Tibial nerve (tissue), 4 donors: Measurements from ENCODE around the gene FAM200B. TPM values are rescaled to one million over a fixed set of nuclear protein-coding genes. Genes with fewer than 3 reads are reported as not detected.
A peak's percentile ranks its signal among the peaks of the same experiment; 100 is the strongest.

Experiments
- DNase-seq, 2 donors: peaks; one replicate each; pipeline ENCODE4 v3.0.0-alpha.2; 2019; ENCODE audit warnings: low spot score in 2 of 2
- H3K27ac ChIP-seq, 4 donors: fragments of 200-600 bp; sonication (generic) in 3 of 4; one replicate each; pipeline ENCODE4 v1.5.1; 2017 to 2019; ENCODE audit warnings: mild to moderate bottlenecking in 1 of 4
- H3K27me3 ChIP-seq, 2 donors: fragments of 200-600 bp; sonication (generic) in 1 of 2; one replicate each; pipeline versions ENCODE4 v1.5.1 to v1.6.0; 2017 to 2019
- H3K36me3 ChIP-seq, 3 donors: fragments of 200-600 bp; sonication (generic); one replicate each; pipeline ENCODE4 v1.5.1; 2018 to 2019
- H3K4me1 ChIP-seq, 4 donors: fragments of 200-600 bp; sonication (generic) in 3 of 4; one replicate each; pipeline ENCODE4 v1.5.1; 2017 to 2019
- H3K4me3 ChIP-seq, 4 donors: fragments of 200-600 bp; sonication (generic) in 3 of 4; one replicate each; pipeline ENCODE4 v1.5.1; 2017 to 2019; ENCODE audit warnings: mild to moderate bottlenecking in 1 of 4, moderate library complexity in 1 of 4
- H3K9me3 ChIP-seq, 4 donors: fragments of 200-600 bp; sonication (generic) in 3 of 4; one replicate each; pipeline ENCODE4 v1.5.1; 2017 to 2019
- CTCF ChIP-seq, 5 experiments: fragments of 200-600 bp in 3 of 5; fragments of 450-650 bp in 2 of 5; sonication (generic) in 3 of 5; IDR thresholded peaks; one replicate each; pipeline ENCODE4 v1.5.1; 2016 to 2019; ENCODE audit warnings: antibody characterized with exemption in 5 of 5, mild to moderate bottlenecking in 3 of 5, moderate library complexity in 2 of 5
- EP300 ChIP-seq, 2 donors: sonication (generic); formaldehyde crosslinking; IDR thresholded peaks; one replicate each; pipeline ENCODE4 v1.6.1; 2017; ENCODE audit warnings: antibody characterized with exemption in 2 of 2, mild to moderate bottlenecking in 1 of 2
- POLR2A ChIP-seq, 2 donors: fragments of 450-650 bp; IDR thresholded peaks; one replicate each; pipeline ENCODE4 v1.6.1; 2017; ENCODE audit warnings: antibody characterized with exemption in 2 of 2, mild to moderate bottlenecking in 2 of 2, moderate library complexity in 2 of 2
- WGBS, 2 donors: methylation state at CpG; one replicate each; pipeline ENCODE4 v1.1.5; 2018; 5-methylcytosine and 5-hydroxymethylcytosine counted together
- total RNA-seq, 4 donors: library from RNA; depleted of rRNA; stranded (reverse); fragments of >200 nt; gene quantifications; one replicate each; pipeline ENCODE4 v1.1.0, GENCODE V29; 2016

Gene FAM200B
- total RNA-seq, 4 donors from 2014 or later = 29.4 to 68.8 (median 56.0) TPM

GRCh38 chr4:15682242-15683142 lies 865 bp downstream of the FAM200B start:
- no peak for DNase-seq
- H3K9me3 ChIP-seq = no peaks in the 10 kb centered on the region
- WGBS, 2 donors = 40 to 44% methylated on average over 6 of the region's 6 CpGs
- H3K27me3 ChIP-seq = no peaks in the 10 kb centered on the region
- TF ChIP-seq CTCF (IDR thresholded peaks at IDR 0.05) (no peak), EP300 (IDR thresholded peaks at IDR 0.05) (no peak), POLR2A (IDR thresholded peaks at IDR 0.05) (no peak)
- H3K4me1 ChIP-seq = peaks cover 0 to 43% (median 14%) of the 10 kb centered on the region in 4 donors
- peak overlapping the region; percentile 76 to 93 (median 92) for H3K27ac ChIP-seq
- H3K4me3 ChIP-seq = peak overlapping the region; percentile 67 to 94 (median 76)
- peaks cover 0 to 19% (median 0%) of the 10 kb centered on the region in 3 donors for H3K36me3 ChIP-seq

- H3K36me3 ChIP-seq = peaks cover 0 to 19% (median 0%) of the 10 kb centered on the region in 3 donors
- H3K27me3 ChIP-seq = no peaks in the 10 kb centered on the region
- WGBS, 2 donors = 68 to 81% methylated on average over 2 of the region's 2 CpGs
- no peaks in the 10 kb centered on the region for H3K9me3 ChIP-seq
- no peak for DNase-seq
- H3K4me3 ChIP-seq = peak overlapping the region in 2 of 4 donors; percentile 69 to 83
- TF ChIP-seq POLR2A (IDR thresholded peaks at IDR 0.05) (no peak), CTCF (IDR thresholded peaks at IDR 0.05) (no peak), EP300 (IDR thresholded peaks at IDR 0.05) (no peak)
- peak overlapping the region in 1 of 4 donors; percentile 22 for H3K27ac ChIP-seq
- H3K4me1 ChIP-seq = peaks cover 0 to 47% (median 14%) of the 10 kb centered on the region in 4 donors
Measured at GRCh38 chr4:15683143-15683495, 1.5 kb downstream of the FAM200B start.

GRCh38 chr4:15684498-15684897 lies 2.9 kb downstream of the FAM200B start:
- no peak overlapping the region for H3K27ac ChIP-seq
- H3K4me1 ChIP-seq = peaks cover 0 to 52% (median 14%) of the 10 kb centered on the region in 4 donors
- H3K4me3 ChIP-seq = no peak overlapping the region
- no peaks in the 10 kb centered on the region for H3K9me3 ChIP-seq
- TF ChIP-seq POLR2A (IDR thresholded peaks at IDR 0.05) (no peak), CTCF (IDR thresholded peaks at IDR 0.05) (no peak), EP300 (IDR thresholded peaks at IDR 0.05) (no peak)
- peaks cover 0 to 24% (median 0%) of the 10 kb centered on the region in 3 donors for H3K36me3 ChIP-seq
- no peaks in the 10 kb centered on the region for H3K27me3 ChIP-seq
- DNase-seq = no peak
- 60 to 65% methylated on average over 1 of the region's 1 CpG for WGBS, 2 donors

- no peaks in the 10 kb centered on the region for H3K27me3 ChIP-seq
- 63 to 68% methylated on average over 5 of the region's 5 CpGs for WGBS, 2 donors
Measured at GRCh38 chr4:15688051-15688450, 6.4 kb downstream of the FAM200B start.

More at GRCh38 chr4:15688051-15688450, 6.4 kb downstream of the FAM200B start:
- H3K36me3 ChIP-seq = peaks cover 0 to 25% (median 0%) of the 10 kb centered on the region in 3 donors
- H3K9me3 ChIP-seq = no peaks in the 10 kb centered on the region
- no peak for TF ChIP-seq EP300 (IDR thresholded peaks at IDR 0.05)
- TF ChIP-seq POLR2A (IDR thresholded peaks at IDR 0.05) = no peak
- TF ChIP-seq CTCF (IDR thresholded peaks at IDR 0.05) = no peak
- no peak overlapping the region for H3K4me3 ChIP-seq
- DNase-seq = no peak
- peaks cover 0 to 66% (median 18%) of the 10 kb centered on the region in 4 donors for H3K4me1 ChIP-seq
- no peak overlapping the region for H3K27ac ChIP-seq
